Measurements from ENCODE around the gene PKN2. TPM values are rescaled to one million over a fixed set of nuclear protein-coding genes. Genes with fewer than 3 reads are reported as not detected.

Gene PKN2
- total and polyA plus RNA-seq, 2 donors (not counting 1 experiment from before 2014, with no cell fraction given): 11.9 to 51.6 TPM

DNA sequence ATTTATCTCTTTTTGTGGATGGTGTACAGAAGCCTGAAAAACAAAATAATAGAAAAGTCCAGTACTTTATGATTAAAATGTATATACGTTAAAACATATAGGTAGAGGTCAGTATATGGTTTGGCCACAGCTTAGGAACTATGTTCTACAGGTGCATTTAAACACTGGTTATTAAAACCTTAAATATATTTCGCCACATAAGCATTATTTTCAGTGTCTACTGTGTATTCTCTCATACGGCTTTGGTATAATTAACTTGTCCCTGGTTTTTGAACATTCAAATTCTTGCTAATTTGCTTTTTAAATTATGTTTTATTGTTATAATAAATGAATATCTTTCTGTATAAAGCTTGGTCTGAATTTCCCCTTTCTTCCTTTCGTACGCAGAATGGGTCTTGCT, 119.4 kb downstream of the PKN2 start:
- H3K79me2 ChIP-seq (ENCODE audit: control insufficient read depth, insufficient read depth, low read length): no peaks in the 10 kb centered on the region
- H3K4me3 ChIP-seq (ENCODE audit: control extremely low read depth in 1 of 5, extremely low read depth in 1 of 5, insufficient read depth in 1 of 5, low read depth in 2 of 5, low read length in 4 of 5): no peak overlapping the region
- peaks cover 8 to 18% (median 17%) of the 10 kb centered on the region in 3 donors for H3K9me3 ChIP-seq (ENCODE audit: control extremely low read depth in 1 of 3, control insufficient read depth in 2 of 3, insufficient read depth in 1 of 3, low read length in 2 of 3)
- peaks cover 14 to 66% of the 10 kb centered on the region in 2 experiments for H3K36me3 ChIP-seq (replicated peaks in 1 of 2; ENCODE audit: control extremely low read depth in 1 of 2, control insufficient read depth in 1 of 2, extremely low read depth in 1 of 2, insufficient read depth in 2 of 2, low read length in 1 of 2)
- H3K4me1 Mint-ChIP-seq: peaks cover 7% of the 10 kb centered on the region
- peaks cover 9% of the 10 kb centered on the region for H3K9me3 Mint-ChIP-seq (ENCODE audit: insufficient read depth)
- ChIA-PET POLR2A (no interaction called here), CTCF (no interaction called here)
- H3K27me3 ChIP-seq (replicated peaks in 1 of 4; ENCODE audit: control extremely low read depth in 1 of 4, control insufficient read depth in 3 of 4, insufficient read depth in 4 of 4, low read length in 3 of 4): no peaks in the 10 kb centered on the region
- no peak overlapping the region for H3K27ac Mint-ChIP-seq
- H3K4me1 ChIP-seq (ENCODE audit: control insufficient read depth in 2 of 2, insufficient read depth in 2 of 2, low read length in 2 of 2): peaks cover 0 to 6% of the 10 kb centered on the region in 2 donors
- H3K4me3 Mint-ChIP-seq: no peak overlapping the region
- no peak overlapping the region for H3K4me2 ChIP-seq (replicated peaks; ENCODE audit: low read depth, low read length, poor library complexity, severe bottlenecking)
- no peaks in the 10 kb centered on the region for H3K27me3 Mint-ChIP-seq
- TF ChIP-seq, protein P1, sequence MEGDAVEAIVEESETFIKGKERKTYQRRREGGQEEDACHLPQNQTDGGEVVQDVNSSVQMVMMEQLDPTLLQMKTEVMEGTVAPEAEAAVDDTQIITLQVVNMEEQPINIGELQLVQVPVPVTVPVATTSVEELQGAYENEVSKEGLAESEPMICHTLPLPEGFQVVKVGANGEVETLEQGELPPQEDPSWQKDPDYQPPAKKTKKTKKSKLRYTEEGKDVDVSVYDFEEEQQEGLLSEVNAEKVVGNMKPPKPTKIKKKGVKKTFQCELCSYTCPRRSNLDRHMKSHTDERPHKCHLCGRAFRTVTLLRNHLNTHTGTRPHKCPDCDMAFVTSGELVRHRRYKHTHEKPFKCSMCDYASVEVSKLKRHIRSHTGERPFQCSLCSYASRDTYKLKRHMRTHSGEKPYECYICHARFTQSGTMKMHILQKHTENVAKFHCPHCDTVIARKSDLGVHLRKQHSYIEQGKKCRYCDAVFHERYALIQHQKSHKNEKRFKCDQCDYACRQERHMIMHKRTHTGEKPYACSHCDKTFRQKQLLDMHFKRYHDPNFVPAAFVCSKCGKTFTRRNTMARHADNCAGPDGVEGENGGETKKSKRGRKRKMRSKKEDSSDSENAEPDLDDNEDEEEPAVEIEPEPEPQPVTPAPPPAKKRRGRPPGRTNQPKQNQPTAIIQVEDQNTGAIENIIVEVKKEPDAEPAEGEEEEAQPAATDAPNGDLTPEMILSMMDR (IDR thresholded peaks at IDR 0.05): no peak
- no peak for TF ChIP-seq EZH2 (IDR thresholded peaks at IDR 0.05; ENCODE audit: borderline replicate concordance, insufficient read depth, low read depth, low read length, poor library complexity, severe bottlenecking)
- no peak overlapping the region for H2AFZ ChIP-seq (ENCODE audit: insufficient read depth, low read depth, low read length, poor library complexity, severe bottlenecking)
- no CpG with 5 or more reads among the region's 5 CpGs for WGBS (ENCODE audit: insufficient coverage)
- H3K9ac ChIP-seq (ENCODE audit: low read length): no peak overlapping the region
- DNase-seq (no peak), ATAC-seq (ENCODE audit: low read depth) (no peak)
- intact Hi-C loops (cut with micrococcal nuclease): no loop called here
- H4K20me1 ChIP-seq (ENCODE audit: control insufficient read depth, insufficient read depth, low read length, poor library complexity, severe bottlenecking): no peaks in the 10 kb centered on the region
- no peak overlapping the region for H3K27ac ChIP-seq (ENCODE audit: low read length in 2 of 2)

DNA sequence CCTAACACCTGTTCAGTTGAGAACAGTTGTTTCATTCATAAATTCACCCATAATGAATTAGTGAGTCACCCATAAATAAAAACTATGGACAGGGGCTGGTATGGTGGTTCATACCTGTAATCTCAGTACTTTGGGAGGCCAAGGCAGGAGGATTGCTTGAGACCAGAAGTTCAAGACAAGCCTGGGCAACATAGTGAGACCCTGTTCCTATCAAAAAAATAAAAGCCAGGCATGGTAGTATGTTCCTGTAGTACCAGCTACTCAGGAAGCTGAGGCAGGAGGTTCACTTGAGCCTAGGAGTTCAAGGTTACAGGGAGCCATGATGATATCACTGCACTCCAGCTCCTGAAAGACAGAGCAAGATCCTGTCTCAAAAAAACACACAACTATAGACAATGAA, 128.3 kb downstream of the PKN2 start:
- no peak for ATAC-seq (ENCODE audit: low read depth)
- intact Hi-C loops (cut with micrococcal nuclease): no loop called here
- H3K27ac Mint-ChIP-seq: no peak overlapping the region
- Histone ChIP-seq H3K9me3 (ENCODE audit: control extremely low read depth in 1 of 3, control insufficient read depth in 2 of 3, insufficient read depth in 1 of 3, low read length in 2 of 3) (no peaks in the 10 kb centered on the region), H3K4me1 (ENCODE audit: control insufficient read depth in 2 of 2, insufficient read depth in 2 of 2, low read length in 2 of 2) (no peaks in the 10 kb centered on the region), H3K4me2 (replicated peaks; ENCODE audit: low read depth, low read length, poor library complexity, severe bottlenecking) (no peak overlapping the region), H3K36me3 (replicated peaks in 1 of 2; ENCODE audit: control extremely low read depth in 1 of 2, control insufficient read depth in 1 of 2, extremely low read depth in 1 of 2, insufficient read depth in 2 of 2, low read length in 1 of 2) (peaks cover 23 to 39% of the 10 kb centered on the region in 2 experiments), H2AFZ (ENCODE audit: insufficient read depth, low read depth, low read length, poor library complexity, severe bottlenecking) (no peak overlapping the region), H3K4me3 (ENCODE audit: control extremely low read depth in 1 of 5, extremely low read depth in 1 of 5, insufficient read depth in 1 of 5, low read depth in 2 of 5, low read length in 4 of 5) (no peak overlapping the region), H3K79me2 (ENCODE audit: control insufficient read depth, insufficient read depth, low read length) (no peaks in the 10 kb centered on the region), H3K9ac (ENCODE audit: low read length) (no peak overlapping the region), H3K27me3 (replicated peaks in 1 of 4; ENCODE audit: control extremely low read depth in 1 of 4, control insufficient read depth in 3 of 4, insufficient read depth in 4 of 4, low read length in 3 of 4) (no peaks in the 10 kb centered on the region), H3K27ac (ENCODE audit: low read length in 2 of 2) (no peak overlapping the region), H4K20me1 (ENCODE audit: control insufficient read depth, insufficient read depth, low read length, poor library complexity, severe bottlenecking) (no peaks in the 10 kb centered on the region)
- H3K27me3 Mint-ChIP-seq: no peaks in the 10 kb centered on the region
- TF ChIP-seq, protein P1 (IDR thresholded peaks at IDR 0.05): no peak
- ChIA-PET CTCF (no interaction called here), POLR2A (no interaction called here)
- no peaks in the 10 kb centered on the region for H3K9me3 Mint-ChIP-seq (ENCODE audit: insufficient read depth)
- no peaks in the 10 kb centered on the region for H3K4me1 Mint-ChIP-seq
- no peak overlapping the region for H3K4me3 Mint-ChIP-seq
- no peak for DNase-seq
